HL-60/S4 (cell line): Measurements from ENCODE around the gene BCAS4.

Source experiments
- in situ Hi-C: fragments of 300-500 bp; cut with MboI; formaldehyde crosslinking; loops from 2 replicates; pipeline ENCODE4 v1.14.3; 2022; ENCODE audit warnings: low sequenced_read_pairs

BCAS4 gene

GRCh38 chr20:50850721-50851286 lies 55.9 kb downstream of the BCAS4 start:
- in situ Hi-C loops, result no loop called here

GRCh38 chr20:50852085-50852484 lies 57.2 kb downstream of the BCAS4 start:
- in situ Hi-C loops, result no loop called here

DNA sequence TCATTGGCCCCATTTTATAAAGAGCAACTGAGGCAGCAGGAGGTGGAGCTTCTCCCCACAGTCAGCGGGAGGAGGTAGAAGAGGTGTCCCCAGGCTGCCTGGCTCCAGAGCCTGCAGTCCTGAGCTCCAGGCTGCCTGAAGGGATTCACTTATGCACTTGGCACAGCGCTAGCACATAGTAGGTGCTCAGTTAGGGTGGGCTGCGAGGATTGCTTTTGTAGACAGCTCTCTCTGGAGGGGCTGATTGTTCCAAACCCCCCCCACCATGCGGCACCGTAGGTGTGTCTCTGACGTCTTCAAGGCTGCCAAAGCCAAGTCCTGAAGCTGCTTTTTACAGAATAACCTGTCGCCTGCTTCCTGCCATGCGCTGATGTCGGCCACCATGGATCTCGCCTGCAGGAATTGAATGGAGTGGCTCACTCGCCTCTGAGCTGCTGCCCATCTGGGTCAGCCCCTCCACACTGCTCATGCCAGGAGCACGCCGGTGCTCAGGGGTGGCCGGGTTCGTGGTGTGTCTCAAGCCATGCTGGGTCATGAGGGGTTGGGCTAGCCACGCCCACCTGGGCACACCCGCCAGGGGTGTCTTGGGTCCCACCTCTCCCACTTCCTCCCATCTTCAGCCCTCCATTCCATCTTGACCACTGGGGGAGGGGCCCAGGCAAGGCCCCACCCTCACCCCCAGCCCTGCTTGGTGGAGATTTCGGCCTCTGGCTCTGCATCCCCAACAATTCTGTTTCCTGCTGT lies 59.8 kb downstream of the BCAS4 start:
- in situ Hi-C loops, result no loop called here

- in situ Hi-C loops, result no loop called here
Measured at GRCh38 chr20:50855498-50856474, 60.9 kb downstream of the BCAS4 start.

- in situ Hi-C loops, result no loop called here
Measured at GRCh38 chr20:50856475-50857041, 61.7 kb downstream of the BCAS4 start.

- in situ Hi-C loops, result no loop called here
Measured at GRCh38 chr20:50857348-50857747, 62.5 kb downstream of the BCAS4 start.

GRCh38 chr20:50858525-50858924 lies 63.7 kb downstream of the BCAS4 start:
- in situ Hi-C loops, result no loop called here

DNA sequence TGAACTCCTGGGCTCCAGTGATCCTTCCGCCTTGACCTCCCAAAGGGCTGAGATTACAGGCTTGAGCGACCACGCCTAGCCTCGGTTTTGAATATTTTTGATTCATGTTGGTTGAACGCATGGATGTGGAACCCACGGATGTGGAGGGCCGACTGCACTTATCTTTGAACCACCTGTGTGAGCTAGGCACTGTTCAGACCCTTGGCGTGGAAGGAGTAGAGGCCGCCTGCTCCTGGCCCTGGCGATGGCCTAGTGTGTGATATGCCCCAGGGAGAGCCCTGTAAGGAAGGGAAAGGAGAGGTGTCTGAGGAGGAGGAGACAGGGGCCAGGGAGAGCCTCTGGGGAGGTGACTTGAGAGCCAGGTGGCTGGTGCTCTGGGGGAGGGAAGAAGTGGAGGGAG lies 64.3 kb downstream of the BCAS4 start:
- in situ Hi-C loops, result no loop called here

- in situ Hi-C loops, result no loop called here
Measured at GRCh38 chr20:50861012-50861411, 66.2 kb downstream of the BCAS4 start.

- in situ Hi-C loops, result no loop called here
Measured at GRCh38 chr20:50862546-50862945, 67.7 kb downstream of the BCAS4 start.

- in situ Hi-C loops, result no loop called here
Measured at GRCh38 chr20:50865114-50865513, 70.3 kb downstream of the BCAS4 start.

- in situ Hi-C loops, result no loop called here
Measured at GRCh38 chr20:50865591-50865990, 70.7 kb downstream of the BCAS4 start.

- in situ Hi-C loops, result no loop called here
Measured at GRCh38 chr20:50866036-50866685, 71.3 kb downstream of the BCAS4 start.

DNA sequence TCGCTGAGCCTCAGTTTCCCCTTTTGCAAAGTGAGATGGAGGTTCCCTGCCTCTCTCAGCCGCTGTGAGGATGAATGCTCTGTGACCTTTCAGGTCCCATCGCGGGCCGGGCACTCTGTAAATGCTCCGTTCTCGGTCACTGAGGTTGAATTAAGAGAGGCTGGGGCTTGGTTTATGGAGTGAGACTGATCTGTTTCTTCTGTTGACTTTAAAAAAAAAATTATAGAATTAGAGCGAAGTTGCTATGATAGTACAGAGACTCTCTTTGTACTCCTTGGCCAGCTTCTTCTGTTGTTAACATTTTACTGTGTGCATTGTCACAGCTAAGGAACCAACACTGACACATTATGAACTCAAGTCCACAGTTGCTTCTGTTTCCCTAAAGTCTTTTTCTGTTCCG lies 72.0 kb downstream of the BCAS4 start:
- in situ Hi-C loops, result no loop called here

DNA sequence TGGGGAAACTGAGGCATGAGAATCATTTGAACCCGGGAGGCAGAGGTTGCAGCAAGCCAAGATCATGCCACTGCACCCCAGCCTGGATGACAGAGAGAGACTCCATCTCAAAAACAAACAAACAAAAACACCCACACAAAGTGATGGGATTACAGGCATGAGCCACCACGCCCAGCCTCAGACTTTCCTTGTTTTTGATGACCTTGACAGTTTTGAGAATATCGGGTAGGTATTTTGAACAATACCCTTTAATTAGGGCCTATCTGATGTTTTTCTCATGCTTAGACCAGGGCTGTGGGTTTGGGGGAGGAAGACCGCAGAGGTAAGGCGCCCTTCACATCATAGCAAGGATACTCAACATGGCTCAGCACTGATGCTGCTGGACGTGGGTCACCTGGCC lies 72.9 kb downstream of the BCAS4 start:
- in situ Hi-C loops, result no loop called here

- in situ Hi-C loops, result no loop called here
Measured at GRCh38 chr20:50868509-50869495, 73.9 kb downstream of the BCAS4 start.

GRCh38 chr20:50870561-50871161 lies 75.8 kb downstream of the BCAS4 start:
- in situ Hi-C loops, result no loop called here

GRCh38 chr20:50872560-50873425 lies 77.9 kb downstream of the BCAS4 start:
- in situ Hi-C loops, result no loop called here
